ENCODE data around the gene SEC23B. TPM values are rescaled to one million over a fixed set of nuclear protein-coding genes. Genes with fewer than 3 reads are reported as not detected.

Gene SEC23B
- total and polyA plus RNA-seq, 2 donors (not counting 3 experiments of a cell fraction or from before 2014, with no cell fraction given), result 38.0 to 44.0 TPM

DNA sequence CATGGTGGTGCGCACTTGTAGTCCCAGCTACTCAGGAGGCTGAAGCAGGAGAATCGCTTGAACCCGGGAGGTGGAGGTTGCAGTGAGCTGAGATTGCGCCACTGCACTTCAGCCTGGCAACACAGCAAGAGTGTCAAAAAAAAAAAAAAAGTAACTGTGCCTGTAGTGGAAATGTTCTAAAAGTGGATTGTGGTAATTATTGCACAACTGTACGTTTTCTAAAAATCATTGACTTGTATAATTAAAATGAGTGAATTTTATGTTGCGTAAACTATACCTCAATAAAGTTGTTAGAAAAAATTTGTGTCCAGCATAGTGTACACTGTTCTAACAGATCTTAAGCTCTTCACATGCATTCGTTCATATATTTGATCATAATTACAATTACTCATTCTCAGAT, 5.5 kb downstream of the SEC23B start:
- dilution Hi-C loops (cut with MboI; ENCODE audit: extremely low pct_ligation_motif_present, low sequenced_read_pairs), result no loop called here
- H3K79me2 ChIP-seq (ENCODE audit: control insufficient read depth, insufficient read depth, low read length), result peaks cover 15% of the 10 kb centered on the region

GRCh38 chr20:18514127-18514526, 6.4 kb downstream of the SEC23B start:
- Histone ChIP-seq H4K20me1 (replicated peaks; ENCODE audit: control insufficient read depth, extremely low read depth, insufficient read depth, low read length) (no peaks in the 10 kb centered on the region), H3K9me3 (replicated peaks; ENCODE audit: control insufficient read depth, insufficient read depth, low read length) (no peaks in the 10 kb centered on the region), H3K79me2 (ENCODE audit: control insufficient read depth, insufficient read depth, low read length) (peaks cover 7% of the 10 kb centered on the region), H3K9me1 (replicated peaks; ENCODE audit: control insufficient read depth, extremely low read depth, insufficient read depth, low read length) (no peaks in the 10 kb centered on the region), H3K27ac (ENCODE audit: insufficient read depth, low read depth, low read length) (no peak overlapping the region), H3K4me1 (ENCODE audit: control insufficient read depth, extremely low read depth, insufficient read depth, low read length) (no peaks in the 10 kb centered on the region), H3K27me3 (ENCODE audit: control insufficient read depth in 2 of 2, insufficient read depth in 2 of 2, low read length in 2 of 2) (no peaks in the 10 kb centered on the region), H3K36me3 (ENCODE audit: control insufficient read depth in 2 of 2, extremely low read depth in 1 of 2, insufficient read depth in 2 of 2, low read length in 2 of 2) (peaks cover 8 to 13% of the 10 kb centered on the region in 2 experiments), H3K9ac (replicated peaks; ENCODE audit: extremely low read depth, insufficient read depth, low read length) (no peak overlapping the region), H3K4me2 (ENCODE audit: insufficient read depth, low read length) (no peak overlapping the region), H3K4me3 (replicated peaks in 1 of 3; ENCODE audit: insufficient read depth in 1 of 3, low read depth in 1 of 3, low read length in 3 of 3) (no peak overlapping the region), H2AFZ (ENCODE audit: low read depth, low read length) (no peak overlapping the region)
- no TSS peak for BruUV-seq (replicated peaks)
- ChIA-PET POLR2A (no interaction called here), CTCF (no interaction called here)
- FAIRE-seq (no peak), DNase-seq (ENCODE audit: low read depth, low spot score) (no peak)
- TF ChIP-seq FOS (IDR thresholded peaks at IDR 0.05; ENCODE audit: borderline replicate concordance, insufficient read depth, low read length) (no peak), POLR2A (IDR thresholded peaks at IDR 0.05; ENCODE audit: low read depth, low read length) (no peak), MYC (IDR thresholded peaks at IDR 0.05; ENCODE audit: low read depth, low read length) (no peak), MAX (IDR thresholded peaks at IDR 0.05; ENCODE audit: insufficient read depth, insufficient read length) (no peak), EZH2 (IDR thresholded peaks at IDR 0.05; ENCODE audit: borderline replicate concordance, low read depth, low read length, severe bottlenecking) (no peak), POLR2AphosphoS5 (IDR thresholded peaks at IDR 0.05; ENCODE audit: insufficient read depth, low read depth, low read length) (no peak), CTCF (IDR thresholded peaks at IDR 0.05; ENCODE audit: extremely low read depth in 1 of 2, insufficient read depth in 1 of 2, low read depth in 1 of 2, low read length in 2 of 2) (no peak), GATA2 (IDR thresholded peaks at IDR 0.05; ENCODE audit: insufficient read depth, insufficient read length, low read depth, low read length) (no peak), JUN (IDR thresholded peaks at IDR 0.05; ENCODE audit: borderline replicate concordance, insufficient read depth, insufficient read length, low read depth) (no peak)
- intact Hi-C loops (cut with micrococcal nuclease) (no loop called here), dilution Hi-C loops (cut with MboI; ENCODE audit: extremely low pct_ligation_motif_present, low sequenced_read_pairs) (no loop called here)

More for the DNA sequence above, 5.5 kb downstream of the SEC23B start:
- Histone ChIP-seq H3K4me3 (replicated peaks in 1 of 3; ENCODE audit: insufficient read depth in 1 of 3, low read depth in 1 of 3, low read length in 3 of 3) (no peak overlapping the region), H3K36me3 (ENCODE audit: control insufficient read depth in 2 of 2, extremely low read depth in 1 of 2, insufficient read depth in 2 of 2, low read length in 2 of 2) (peaks cover 8 to 13% of the 10 kb centered on the region in 2 experiments), H3K27ac (ENCODE audit: insufficient read depth, low read depth, low read length) (no peak overlapping the region), H3K4me2 (ENCODE audit: insufficient read depth, low read length) (no peak overlapping the region), H4K20me1 (replicated peaks; ENCODE audit: control insufficient read depth, extremely low read depth, insufficient read depth, low read length) (no peaks in the 10 kb centered on the region), H3K27me3 (ENCODE audit: control insufficient read depth in 2 of 2, insufficient read depth in 2 of 2, low read length in 2 of 2) (no peaks in the 10 kb centered on the region), H3K9me3 (replicated peaks; ENCODE audit: control insufficient read depth, insufficient read depth, low read length) (no peaks in the 10 kb centered on the region), H3K9me1 (replicated peaks; ENCODE audit: control insufficient read depth, extremely low read depth, insufficient read depth, low read length) (no peaks in the 10 kb centered on the region), H2AFZ (ENCODE audit: low read depth, low read length) (no peak overlapping the region), H3K9ac (replicated peaks; ENCODE audit: extremely low read depth, insufficient read depth, low read length) (no peak overlapping the region), H3K4me1 (ENCODE audit: control insufficient read depth, extremely low read depth, insufficient read depth, low read length) (peaks cover 4% of the 10 kb centered on the region)
- intact Hi-C loops (cut with micrococcal nuclease), result no loop called here
- DNase-seq (ENCODE audit: low read depth, low spot score) (no peak), FAIRE-seq (no peak)
- CTCF ChIA-PET, result interaction anchor here (0.9 kb wide), 1 partner anchor 16 kb away, joined by 4 read pairs; the partner anchor contains the start of gene RBBP9
- no TSS peak for BruUV-seq (replicated peaks)
- POLR2A ChIA-PET, result no interaction called here
- no peak for TF ChIP-seq CTCF (IDR thresholded peaks at IDR 0.05; ENCODE audit: extremely low read depth in 1 of 2, insufficient read depth in 1 of 2, low read depth in 1 of 2, low read length in 2 of 2)
- no peak for TF ChIP-seq EZH2 (IDR thresholded peaks at IDR 0.05; ENCODE audit: borderline replicate concordance, low read depth, low read length, severe bottlenecking)
- no peak for TF ChIP-seq POLR2A (IDR thresholded peaks at IDR 0.05; ENCODE audit: low read depth, low read length)

All from endothelial cell of umbilical vein (primary cell).